Prostate gland (tissue), 2 donors: ENCODE measurements around the gene GPBP1. TPM values are rescaled to one million over a fixed set of nuclear protein-coding genes. Genes with fewer than 3 reads are reported as not detected.
"Not testable (repeated sequence)": the region's sequence is repeated elsewhere in the genome, so short reads cannot be mapped to it uniquely, and the experiment has no call there.

ENCODE experiments used
- DNase-seq: peaks from one replicate; pipeline ENCODE4 v3.0.0-alpha.2; 2019; ENCODE audit warnings: low spot score
- H3K27ac ChIP-seq, 2 donors: fragments of 200-600 bp; sonication (generic); 2 replicates each; pipeline ENCODE4 v1.5.1; 2017 to 2019
- H3K27me3 ChIP-seq: fragments of 200-600 bp; sonication (generic); replicated peaks from 2 replicates; pipeline ENCODE4 v1.5.1; 2019; ENCODE audit not compliant: insufficient read depth
- H3K36me3 ChIP-seq, 2 donors: fragments of 200-600 bp; sonication (generic); 1 replicate in 1 of 2; 2 replicates in 1 of 2; pipeline versions ENCODE4 v1.5.1 to v1.8.1; 2017 to 2019
- H3K4me1 ChIP-seq: fragments of 200-600 bp; sonication (generic); replicated peaks from 2 replicates; pipeline ENCODE4 v1.5.1; 2019
- H3K4me3 ChIP-seq, 2 donors: fragments of 200-600 bp; sonication (generic); 2 replicates each; pipeline ENCODE4 v1.5.1; 2017 to 2019
- H3K9me3 ChIP-seq: fragments of 200-600 bp; sonication (generic); 2 replicates; pipeline ENCODE4 v1.5.1; 2017
- CTCF ChIP-seq, 4 experiments: fragments of 200-600 bp in 2 of 4; fragments of 450-650 bp in 2 of 4; sonication (generic) in 2 of 4; IDR thresholded peaks; 1 replicate in 3 of 4; 2 replicates in 1 of 4; pipeline ENCODE4 v1.5.1; 2016 to 2019; ENCODE audit warnings: antibody characterized with exemption in 4 of 4, mild to moderate bottlenecking in 2 of 4, moderate library complexity in 2 of 4
- POLR2A ChIP-seq: fragments of 450-650 bp; IDR thresholded peaks from one replicate; pipeline ENCODE4 v1.6.1; 2016; ENCODE audit warnings: antibody characterized with exemption, mild to moderate bottlenecking
- POLR2AphosphoS5 ChIP-seq: sonication (generic); formaldehyde crosslinking; IDR thresholded peaks from one replicate; pipeline ENCODE4 v1.6.1; 2017; ENCODE audit warnings: antibody characterized with exemption
- WGBS: methylation state at CpG from one replicate; pipeline ENCODE4 v1.1.5; 2018; 5-methylcytosine and 5-hydroxymethylcytosine counted together
- intact Hi-C: fragments of 100-400 bp; cut with DNase I; formaldehyde crosslinking; loops from one replicate; pipeline ENCODE4 v1.14.2; 2022
- total RNA-seq, 2 donors: library from RNA; depleted of rRNA; stranded (reverse); fragments of >200 nt; gene quantifications; one replicate each; pipeline ENCODE4 v1.1.0, GENCODE V29; 2016

Gene GPBP1
- total RNA-seq, 2 donors from 2014 or later: 63.4 to 84.6 TPM

- Histone ChIP-seq H3K27ac (no peak overlapping the region), H3K4me1 (no peaks in the 10 kb centered on the region), H3K4me3 (no peak overlapping the region), H3K36me3 (no peaks in the 10 kb centered on the region), H3K27me3 (no peaks in the 10 kb centered on the region), H3K9me3 (no peaks in the 10 kb centered on the region)
- TF ChIP-seq POLR2AphosphoS5: no peak
- DNase-seq: no peak
- intact Hi-C loops: no loop called here
- 100% methylated on average over 2 of the region's 2 CpGs for WGBS
Measured at GRCh38 chr5:57190593-57190992, 16.7 kb downstream of the GPBP1 start.

- no peak for DNase-seq
- 90% methylated on average over 5 of the region's 5 CpGs for WGBS
- H3K9me3 ChIP-seq: no peaks in the 10 kb centered on the region
- no peaks in the 10 kb centered on the region for H3K4me1 ChIP-seq
- no peak overlapping the region for H3K27ac ChIP-seq
- H3K4me3 ChIP-seq: no peak overlapping the region
- no peaks in the 10 kb centered on the region for H3K27me3 ChIP-seq
- intact Hi-C loops: no loop called here
- TF ChIP-seq POLR2A (no peak), POLR2AphosphoS5 (no peak), CTCF (IDR thresholded peaks at IDR 0.05) (no peak)
- no peaks in the 10 kb centered on the region for H3K36me3 ChIP-seq
Measured at GRCh38 chr5:57191163-57191562, 17.3 kb downstream of the GPBP1 start.

- 75% methylated on average over 2 of the region's 2 CpGs for WGBS
- Histone ChIP-seq H3K9me3 (no peaks in the 10 kb centered on the region), H3K4me1 (no peaks in the 10 kb centered on the region), H3K4me3 (no peak overlapping the region), H3K27me3 (no peaks in the 10 kb centered on the region), H3K27ac (no peak overlapping the region), H3K36me3 (no peaks in the 10 kb centered on the region)
- intact Hi-C loops: no loop called here
- TF ChIP-seq POLR2AphosphoS5 (no peak), POLR2A (no peak), CTCF (IDR thresholded peaks at IDR 0.05) (no peak)
- no peak for DNase-seq
Measured at GRCh38 chr5:57191986-57192385, 18.1 kb downstream of the GPBP1 start.

GRCh38 chr5:57192832-57193231 lies 19.0 kb downstream of the GPBP1 start:
- H3K27ac ChIP-seq, H3K27me3 ChIP-seq, H3K4me3 ChIP-seq, DNase-seq, intact Hi-C loops, H3K36me3 ChIP-seq, H3K9me3 ChIP-seq, H3K4me1 ChIP-seq: not testable (repeated sequence)
- WGBS: 91% methylated on average over 6 of the region's 6 CpGs

- DNase-seq: no peak
- Histone ChIP-seq H3K36me3 (no peaks in the 10 kb centered on the region), H3K9me3 (no peaks in the 10 kb centered on the region), H3K4me3 (no peak overlapping the region), H3K27me3 (no peaks in the 10 kb centered on the region), H3K4me1 (no peaks in the 10 kb centered on the region), H3K27ac (no peak overlapping the region)
- 83% methylated on average over 3 of the region's 3 CpGs for WGBS
- TF ChIP-seq POLR2AphosphoS5 (no peak), POLR2A (no peak), CTCF (IDR thresholded peaks at IDR 0.05) (no peak)
- intact Hi-C loops: no loop called here
Measured at GRCh38 chr5:57193757-57194413, 20.0 kb downstream of the GPBP1 start.

GRCh38 chr5:57194653-57195052 lies 20.8 kb downstream of the GPBP1 start:
- intact Hi-C loops: no loop called here
- DNase-seq: no peak
- no peaks in the 10 kb centered on the region for H3K4me1 ChIP-seq
- H3K36me3 ChIP-seq: no peaks in the 10 kb centered on the region
- TF ChIP-seq POLR2A: no peak
- no peak for TF ChIP-seq CTCF (IDR thresholded peaks at IDR 0.05)
- TF ChIP-seq POLR2AphosphoS5: no peak
- 94% methylated on average over 2 of the region's 2 CpGs for WGBS
- no peaks in the 10 kb centered on the region for H3K9me3 ChIP-seq
- no peaks in the 10 kb centered on the region for H3K27me3 ChIP-seq
- no peak overlapping the region for H3K4me3 ChIP-seq
- no peak overlapping the region for H3K27ac ChIP-seq
